ENCODE results near the gene C10orf71. TPM values are rescaled to one million over a fixed set of nuclear protein-coding genes. Genes with fewer than 3 reads are reported as not detected.

The C10orf71 gene
- total and polyA plus RNA-seq, 2 experiments from 2014 or later: not detected

DNA sequence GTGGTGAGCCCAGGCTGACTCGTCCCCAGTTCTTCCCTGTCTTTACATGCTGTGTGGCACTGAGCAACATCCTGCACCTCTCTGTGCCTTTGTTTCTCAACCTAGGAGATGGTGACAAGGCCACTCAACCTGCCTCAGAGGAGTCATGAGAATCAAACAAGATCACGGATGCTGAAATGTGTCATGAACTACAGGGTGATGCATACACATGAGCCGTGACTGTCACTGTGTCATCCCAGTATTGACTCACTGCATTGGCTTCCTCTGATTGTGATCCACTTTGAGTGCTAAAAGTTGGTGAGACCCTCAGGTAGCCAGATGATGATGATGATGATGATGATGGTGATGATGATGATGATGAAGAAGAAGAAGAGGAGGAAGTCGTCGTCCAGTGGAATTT is 11.5 kb downstream of the C10orf71 start:
- H3K79me2 ChIP-seq: no peaks in the 10 kb centered on the region
- no peak overlapping the region for H3K4me2 ChIP-seq
- no peaks in the 10 kb centered on the region for H3K36me3 ChIP-seq (replicated peaks; ENCODE audit: insufficient read depth, low read depth)
- no peaks in the 10 kb centered on the region for H3K9me3 ChIP-seq (ENCODE audit: low read depth)
- no peak overlapping the region for H2AFZ ChIP-seq
- TF ChIP-seq CTCF (IDR thresholded peaks at IDR 0.05; ENCODE audit: poor library complexity): no peak
- TF ChIP-seq EZH2 (IDR thresholded peaks at IDR 0.05; ENCODE audit: borderline replicate concordance): no peak
- no peak for TF ChIP-seq EZH2phosphoT487 (IDR thresholded peaks at IDR 0.05; ENCODE audit: low read depth, severe bottlenecking, unreplicated experiment)
- no peaks in the 10 kb centered on the region for H4K20me1 ChIP-seq (ENCODE audit: insufficient read depth, poor library complexity, severe bottlenecking)
- H3K4me3 ChIP-seq: no peak overlapping the region
- 90% methylated on average over 5 of the region's 5 CpGs for WGBS (ENCODE audit: low lambda C conversion rate, missing lambda C conversion rate)
- no peaks in the 10 kb centered on the region for H3K27me3 ChIP-seq
- no peaks in the 10 kb centered on the region for H3K9me2 ChIP-seq (replicated peaks; ENCODE audit: insufficient read depth)
- no peak for DNase-seq (ENCODE audit: low spot score)
- no peak overlapping the region for H3K27ac ChIP-seq
- no peaks in the 10 kb centered on the region for H3K4me1 ChIP-seq (ENCODE audit: insufficient read depth)

GRCh38 chr10:49310901-49311554 is 12.1 kb downstream of the C10orf71 start:
- no peaks in the 10 kb centered on the region for H4K20me1 ChIP-seq (ENCODE audit: insufficient read depth, poor library complexity, severe bottlenecking)
- WGBS (ENCODE audit: low lambda C conversion rate, missing lambda C conversion rate): 91% methylated on average over 7 of the region's 7 CpGs
- no peaks in the 10 kb centered on the region for H3K9me2 ChIP-seq (replicated peaks; ENCODE audit: insufficient read depth)
- no peaks in the 10 kb centered on the region for H3K4me1 ChIP-seq (ENCODE audit: insufficient read depth)
- H3K27ac ChIP-seq: no peak overlapping the region
- no peaks in the 10 kb centered on the region for H3K9me3 ChIP-seq (ENCODE audit: low read depth)
- TF ChIP-seq EZH2phosphoT487 (IDR thresholded peaks at IDR 0.05; ENCODE audit: low read depth, severe bottlenecking, unreplicated experiment) (no peak), CTCF (IDR thresholded peaks at IDR 0.05; ENCODE audit: poor library complexity) (no peak), EZH2 (IDR thresholded peaks at IDR 0.05; ENCODE audit: borderline replicate concordance) (no peak)
- no peak for DNase-seq (ENCODE audit: low spot score)
- no peak overlapping the region for H3K4me3 ChIP-seq
- no peaks in the 10 kb centered on the region for H3K27me3 ChIP-seq
- H3K4me2 ChIP-seq: no peak overlapping the region
- H3K79me2 ChIP-seq: no peaks in the 10 kb centered on the region
- H3K36me3 ChIP-seq (replicated peaks; ENCODE audit: insufficient read depth, low read depth): no peaks in the 10 kb centered on the region
- H2AFZ ChIP-seq: no peak overlapping the region

- Histone ChIP-seq H3K4me2 (no peak overlapping the region), H2AFZ (no peak overlapping the region), H4K20me1 (ENCODE audit: insufficient read depth, poor library complexity, severe bottlenecking) (no peaks in the 10 kb centered on the region), H3K9me3 (ENCODE audit: low read depth) (no peaks in the 10 kb centered on the region), H3K36me3 (replicated peaks; ENCODE audit: insufficient read depth, low read depth) (no peaks in the 10 kb centered on the region), H3K4me3 (no peak overlapping the region), H3K27ac (no peak overlapping the region), H3K4me1 (ENCODE audit: insufficient read depth) (no peaks in the 10 kb centered on the region), H3K27me3 (no peaks in the 10 kb centered on the region), H3K79me2 (no peaks in the 10 kb centered on the region), H3K9me2 (replicated peaks; ENCODE audit: insufficient read depth) (no peaks in the 10 kb centered on the region)
- TF ChIP-seq EZH2 (IDR thresholded peaks at IDR 0.05; ENCODE audit: borderline replicate concordance): no peak
- no peak for TF ChIP-seq EZH2phosphoT487 (IDR thresholded peaks at IDR 0.05; ENCODE audit: low read depth, severe bottlenecking, unreplicated experiment)
- no peak for TF ChIP-seq CTCF (IDR thresholded peaks at IDR 0.05; ENCODE audit: poor library complexity)
- DNase-seq (ENCODE audit: low spot score): no peak
- 90% methylated on average over 4 of the region's 4 CpGs for WGBS (ENCODE audit: low lambda C conversion rate, missing lambda C conversion rate)
Observed at GRCh38 chr10:49311555-49312236, 12.7 kb downstream of the C10orf71 start.
